VCaP (cell line): ENCODE results near the gene MTG2.

Experiments
- H3K27ac ChIP-seq: fragments of 450-650 bp; 2 replicates; pipeline ENCODE4 v1.5.1; 2017
- TF ChIP-seq, protein P1 (sequence below): fragments of 450-650 bp; conservative IDR thresholded peaks from 2 replicates; pipeline ENCODE4 v1.5.1; 2017; ENCODE audit warnings: mild to moderate bottlenecking, moderate library complexity

The MTG2 gene

DNA sequence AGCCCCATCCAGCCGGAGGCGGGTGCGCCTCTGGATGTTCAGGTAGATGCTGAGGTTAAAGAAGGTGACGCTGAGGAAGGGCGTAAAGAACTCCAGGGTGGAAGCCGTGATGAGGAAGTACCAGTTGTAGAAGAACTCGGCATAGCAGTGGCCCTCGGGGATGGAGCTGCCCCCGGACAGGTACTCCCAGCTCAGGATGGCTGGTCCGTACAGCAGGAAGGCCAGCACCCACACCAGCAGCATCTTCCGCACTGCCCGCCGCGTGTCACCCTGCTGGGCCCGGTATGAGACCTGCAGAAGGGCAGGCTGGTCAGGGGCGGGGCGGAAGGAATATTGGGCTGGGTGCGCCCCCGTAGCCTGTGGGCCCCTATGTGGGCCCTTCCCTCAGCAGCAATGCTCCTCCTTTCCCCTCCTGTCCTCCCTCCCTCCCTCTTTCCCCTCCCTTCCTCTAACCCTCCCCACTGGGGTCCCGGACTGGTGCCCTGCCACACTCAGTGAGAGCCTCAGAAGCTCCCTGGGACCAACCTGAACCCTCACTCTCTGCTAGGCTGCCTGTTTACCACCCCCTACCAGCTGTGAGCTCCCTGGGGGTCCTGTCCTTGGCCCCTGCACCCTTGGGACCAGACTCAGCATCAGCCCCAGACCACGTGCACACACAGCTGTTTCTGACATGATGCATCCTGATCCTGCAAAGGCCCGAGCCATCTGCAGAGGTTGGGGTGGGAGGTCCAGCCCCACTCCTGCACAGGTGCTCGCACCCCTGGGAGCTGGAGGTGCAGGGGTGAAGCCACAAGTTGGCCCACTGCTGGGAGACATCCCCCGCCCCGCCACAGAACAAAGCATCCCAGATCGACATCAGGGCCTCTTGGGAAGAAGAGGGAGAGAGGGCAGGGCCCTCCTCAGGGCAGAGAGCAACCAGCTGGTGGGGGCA is 34.1 kb downstream of the MTG2 start:
- peak overlapping the region; percentile 99 for H3K27ac ChIP-seq

DNA sequence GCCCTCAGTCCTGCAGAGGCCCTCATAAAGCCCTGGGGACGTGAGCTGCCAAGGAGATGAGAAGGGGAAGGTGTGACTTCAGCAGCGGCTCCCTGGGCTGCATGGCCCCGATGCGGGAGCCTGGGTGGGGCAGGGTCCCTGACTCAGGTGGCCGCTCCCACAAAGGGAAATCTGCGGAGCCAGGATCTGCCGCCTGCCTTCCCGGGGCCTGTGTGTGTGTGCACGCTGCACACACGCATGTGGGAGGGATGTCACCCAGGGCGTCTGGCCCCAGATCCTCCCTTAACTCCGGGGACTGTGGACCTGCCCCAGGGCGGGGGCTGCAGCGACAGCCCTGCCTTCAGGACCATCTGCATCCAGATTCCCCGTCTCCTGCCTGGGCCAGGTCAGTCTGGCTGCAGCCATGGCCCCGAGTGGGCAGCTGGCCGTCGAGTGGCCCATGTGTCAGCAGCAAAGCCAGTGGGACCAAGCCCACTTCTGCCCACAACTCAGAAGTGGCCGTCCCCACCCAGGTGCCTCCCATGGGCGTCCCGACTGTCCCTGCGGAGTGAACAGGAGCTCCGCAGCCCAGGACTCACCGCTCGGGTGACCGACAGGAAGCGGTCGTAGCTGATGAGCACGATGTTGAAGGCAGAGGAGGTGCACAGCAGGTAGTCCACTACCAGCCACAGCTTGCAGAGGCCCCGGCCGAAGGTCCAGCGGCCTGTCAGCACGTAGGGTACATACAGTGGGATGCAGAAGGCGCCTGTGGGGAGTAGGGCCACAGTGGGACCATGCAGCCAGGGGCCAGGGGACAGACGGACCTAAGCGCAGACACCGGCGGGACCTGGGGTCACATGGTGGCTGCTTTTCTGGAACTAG is 35.3 kb downstream of the MTG2 start:
- TF ChIP-seq, protein P1, sequence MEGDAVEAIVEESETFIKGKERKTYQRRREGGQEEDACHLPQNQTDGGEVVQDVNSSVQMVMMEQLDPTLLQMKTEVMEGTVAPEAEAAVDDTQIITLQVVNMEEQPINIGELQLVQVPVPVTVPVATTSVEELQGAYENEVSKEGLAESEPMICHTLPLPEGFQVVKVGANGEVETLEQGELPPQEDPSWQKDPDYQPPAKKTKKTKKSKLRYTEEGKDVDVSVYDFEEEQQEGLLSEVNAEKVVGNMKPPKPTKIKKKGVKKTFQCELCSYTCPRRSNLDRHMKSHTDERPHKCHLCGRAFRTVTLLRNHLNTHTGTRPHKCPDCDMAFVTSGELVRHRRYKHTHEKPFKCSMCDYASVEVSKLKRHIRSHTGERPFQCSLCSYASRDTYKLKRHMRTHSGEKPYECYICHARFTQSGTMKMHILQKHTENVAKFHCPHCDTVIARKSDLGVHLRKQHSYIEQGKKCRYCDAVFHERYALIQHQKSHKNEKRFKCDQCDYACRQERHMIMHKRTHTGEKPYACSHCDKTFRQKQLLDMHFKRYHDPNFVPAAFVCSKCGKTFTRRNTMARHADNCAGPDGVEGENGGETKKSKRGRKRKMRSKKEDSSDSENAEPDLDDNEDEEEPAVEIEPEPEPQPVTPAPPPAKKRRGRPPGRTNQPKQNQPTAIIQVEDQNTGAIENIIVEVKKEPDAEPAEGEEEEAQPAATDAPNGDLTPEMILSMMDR, result no peak
- peak overlapping the region; percentile 99 for H3K27ac ChIP-seq

More for the DNA sequence above, 34.1 kb downstream of the MTG2 start:
- TF ChIP-seq, protein P1, result no peak

DNA sequence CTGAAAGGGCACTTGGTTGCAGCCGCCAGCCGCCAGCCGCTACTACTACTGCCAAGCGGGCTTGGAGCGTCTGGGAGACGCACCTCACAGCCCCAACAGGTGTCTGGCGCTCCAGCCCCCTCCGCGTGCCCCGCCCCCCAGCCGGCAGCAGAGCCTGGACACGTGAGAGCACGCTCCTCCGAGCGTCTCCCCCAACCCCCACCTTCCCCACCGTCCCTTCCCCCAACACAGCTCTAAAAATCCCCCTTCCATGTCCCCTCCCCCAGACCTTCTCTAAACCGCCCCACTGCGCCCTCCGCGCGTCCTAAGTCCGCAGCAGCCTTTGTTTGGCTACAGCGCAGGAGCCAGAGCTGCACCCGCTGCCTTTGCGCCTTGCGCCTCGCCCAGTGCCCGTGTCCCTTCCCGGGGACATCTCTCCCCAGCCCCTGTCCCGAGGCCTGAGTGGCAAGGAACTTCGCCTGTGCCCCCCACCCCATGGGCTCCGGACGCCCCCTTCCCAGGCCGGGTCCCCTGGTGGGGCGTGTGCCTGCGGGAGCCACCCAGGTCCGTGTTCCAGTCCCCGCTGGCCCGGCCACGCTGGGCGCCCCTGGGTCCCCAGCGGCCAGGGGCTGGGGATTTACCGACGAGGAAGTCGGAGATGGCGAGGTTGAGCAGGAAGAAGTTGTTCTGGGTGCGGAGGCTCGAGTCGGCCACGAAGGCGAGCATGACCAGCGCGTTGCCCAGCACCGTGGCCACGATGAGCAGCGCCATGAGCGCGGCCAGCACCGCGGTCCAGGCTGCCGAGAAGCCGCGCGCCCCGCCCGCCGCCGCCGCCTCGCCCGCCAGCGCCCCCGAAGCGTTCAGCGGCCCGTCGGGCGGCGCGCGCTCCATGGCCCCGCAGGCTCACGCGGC is 36.5 kb downstream of the MTG2 start:
- TF ChIP-seq, protein P1, result no peak
- H3K27ac ChIP-seq, result peak overlapping the region; percentile 99

DNA sequence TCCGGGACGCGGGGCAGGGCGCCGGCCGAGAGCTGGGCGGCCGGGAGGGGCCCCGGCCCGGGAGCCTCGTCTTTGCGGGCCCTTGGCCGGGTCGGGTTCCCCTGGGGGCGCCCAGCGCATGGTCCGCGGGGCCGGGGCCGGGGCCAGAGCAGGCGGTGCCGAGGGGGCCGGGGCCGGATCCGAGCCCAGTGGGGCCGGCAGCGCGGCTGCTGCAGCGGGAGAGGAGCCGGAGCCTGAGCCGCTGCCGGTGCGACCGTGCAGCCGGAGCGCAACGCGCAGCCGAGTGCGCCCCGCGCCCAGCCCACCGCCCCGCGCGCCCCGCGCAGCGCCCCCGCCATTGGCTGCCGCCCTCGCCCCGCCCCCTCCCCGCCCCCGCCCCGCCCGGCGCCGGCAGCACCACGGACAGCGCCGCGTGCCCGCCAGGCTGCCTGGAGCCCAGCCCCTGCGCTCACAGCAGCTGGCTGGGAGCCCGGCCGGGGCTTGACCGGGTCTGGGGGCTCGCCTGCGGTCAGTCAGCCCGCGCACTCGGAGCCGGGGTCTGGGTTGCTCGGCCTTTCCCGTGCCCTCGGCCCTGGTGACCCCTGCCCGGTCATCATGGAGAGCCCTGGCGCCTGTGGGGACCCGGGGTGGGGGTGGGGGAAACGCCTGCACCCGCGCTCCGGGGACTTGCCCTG is 37.3 kb downstream of the MTG2 start, which contains the start of gene HRH3:
HRH3 (minus strand) TSS at position 287 of the 674 bp plus-strand sequence. CDS start 308 bp downstream, outside the sequence.
- TF ChIP-seq, protein P1, result no peak
- H3K27ac ChIP-seq, result peak within 1 kb of the TSS; percentile 99

DNA sequence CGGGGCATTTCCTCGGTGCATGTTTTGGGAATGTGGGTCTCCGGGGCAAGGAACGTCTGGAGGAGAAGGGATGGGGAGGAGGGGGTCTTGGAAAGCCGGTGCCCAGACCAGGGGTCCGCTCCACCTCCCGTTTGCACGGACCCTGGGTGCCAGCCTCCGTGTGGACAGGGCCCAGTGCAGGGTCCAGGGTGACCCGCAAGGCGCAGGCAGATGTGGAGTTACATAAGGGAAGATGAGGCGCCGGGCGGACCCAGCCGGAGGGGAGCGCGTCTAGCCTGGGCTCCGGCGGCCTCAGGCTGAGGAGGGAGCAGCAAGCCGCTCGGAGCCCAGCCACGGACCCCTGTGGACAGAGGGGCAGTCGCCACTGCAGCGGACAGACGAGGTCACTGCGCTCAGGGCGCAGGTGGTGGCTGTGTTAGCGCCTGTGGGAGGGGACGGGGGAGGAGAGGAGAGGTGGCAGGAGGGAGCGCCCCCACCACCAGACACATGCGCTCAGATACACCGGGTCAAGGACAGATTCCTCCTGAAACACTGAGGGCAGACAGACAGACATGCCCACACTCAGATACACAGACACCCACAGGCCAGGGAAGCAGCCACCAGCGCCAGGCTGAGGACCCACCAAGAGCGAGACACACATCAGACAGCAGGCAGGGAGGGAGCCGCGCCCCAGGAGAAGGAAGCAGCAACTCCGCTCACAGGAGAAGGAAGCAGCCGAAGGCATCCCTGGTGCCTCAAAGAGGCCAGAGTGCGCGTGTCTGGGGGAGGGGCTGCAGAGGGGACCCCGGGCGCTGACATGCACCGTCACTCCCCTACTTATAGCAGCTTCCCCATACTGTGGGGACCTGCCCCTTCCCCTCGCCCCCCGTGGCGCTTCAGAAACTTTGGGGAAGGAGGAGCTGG is 38.1 kb downstream of the MTG2 start:
- peak overlapping the region; percentile 99; the same call in 1 of the 2 replicates for H3K27ac ChIP-seq
- TF ChIP-seq, protein P1, result no peak
